Activated CD4-positive, alpha-beta T cell treated with anti-CD3 and anti-CD28 coated beads for 1 hour (primary cell): ENCODE measurements around the gene CA10.

Source experiments
- DNase-seq: peaks from one replicate; pipeline ENCODE4 v3.0.0-alpha.2; 2020

CA10 gene

DNA sequence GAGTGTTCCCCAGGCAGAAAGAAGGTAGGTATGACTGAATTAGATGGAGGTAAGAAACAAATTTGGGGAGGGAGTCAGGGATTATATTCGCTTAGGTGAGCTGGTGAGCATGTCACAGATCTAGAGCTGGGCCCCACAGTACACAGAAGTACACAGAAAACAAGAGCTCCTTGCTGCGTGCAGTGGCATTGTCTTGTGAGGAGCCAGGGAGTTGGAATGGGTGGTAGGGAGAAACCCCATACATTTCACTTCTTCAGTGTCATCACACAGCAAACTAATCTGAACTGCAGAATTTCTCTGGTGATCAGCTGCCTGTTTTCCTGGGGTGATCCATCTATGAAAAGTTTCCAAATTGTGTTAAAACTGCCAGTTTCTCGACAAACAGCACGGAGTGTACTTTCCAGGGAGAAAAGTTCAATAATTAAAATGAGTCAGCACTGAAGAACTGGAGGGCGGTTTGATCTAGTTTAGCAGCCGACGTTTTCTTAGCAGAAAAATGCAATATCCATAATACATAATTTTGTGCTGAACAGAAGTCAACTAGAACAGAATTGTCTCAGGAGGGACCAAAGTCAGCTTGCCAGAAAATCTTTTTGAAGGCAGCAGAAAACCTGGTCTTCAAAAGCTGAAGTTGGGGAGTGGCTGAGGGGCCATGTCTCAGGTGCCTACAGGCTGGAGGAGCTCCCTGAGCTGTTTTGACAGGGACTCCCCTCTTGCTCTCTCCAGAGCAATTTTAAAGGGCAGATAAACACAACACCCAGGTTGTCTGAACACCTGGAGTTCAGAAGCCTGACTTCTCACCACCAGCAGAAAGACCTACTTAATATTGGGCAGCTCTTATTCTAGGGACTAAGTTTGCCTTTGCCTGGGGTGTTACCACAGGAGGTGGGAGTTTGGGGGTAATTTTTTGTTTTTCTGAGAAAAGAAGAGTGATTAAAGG, 448.6 kb downstream of the CA10 start:
- DNase-seq = no peak

DNA sequence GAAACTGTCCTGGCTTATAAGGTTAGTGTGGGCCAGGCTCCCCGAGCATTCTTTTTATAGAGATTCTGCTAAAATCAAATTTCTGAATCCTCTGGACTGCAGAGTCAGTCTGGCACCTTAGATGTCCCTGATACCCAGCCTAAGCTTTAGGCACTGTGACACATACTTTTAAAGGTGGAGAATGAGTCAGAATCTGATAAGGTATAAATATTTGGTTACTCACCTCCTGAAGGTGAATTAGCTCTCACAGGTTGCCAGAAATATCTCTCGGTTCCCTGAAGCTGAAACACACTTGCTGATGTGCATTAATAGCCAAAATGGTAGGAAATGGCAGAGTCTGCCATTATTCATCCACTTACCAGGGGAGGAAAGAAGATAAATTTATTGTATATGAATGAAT, 451.3 kb downstream of the CA10 start:
- DNase-seq = no peak

DNA sequence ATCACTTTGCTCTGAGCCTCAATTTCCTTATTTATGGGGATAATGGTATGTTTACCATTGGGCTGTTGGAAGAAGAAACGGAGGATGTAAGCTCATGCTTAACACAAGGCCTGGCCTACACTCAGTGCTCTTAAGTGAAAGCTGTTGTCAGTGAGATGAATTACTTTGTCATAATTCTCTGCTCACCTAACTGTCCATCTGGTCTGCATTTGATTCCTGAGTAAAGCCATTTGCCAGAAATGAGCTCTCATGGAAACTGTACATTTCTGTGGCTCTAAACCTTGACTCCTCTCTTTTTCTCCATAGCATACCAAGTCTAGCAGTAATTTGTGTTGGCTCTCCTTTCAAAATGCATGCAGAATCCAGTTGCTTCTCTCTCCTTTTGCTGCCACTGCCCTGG, 452.4 kb downstream of the CA10 start:
- DNase-seq = no peak

GRCh38 chr17:51703361-51704341, 454.9 kb downstream of the CA10 start:
- DNase-seq = no peak

DNA sequence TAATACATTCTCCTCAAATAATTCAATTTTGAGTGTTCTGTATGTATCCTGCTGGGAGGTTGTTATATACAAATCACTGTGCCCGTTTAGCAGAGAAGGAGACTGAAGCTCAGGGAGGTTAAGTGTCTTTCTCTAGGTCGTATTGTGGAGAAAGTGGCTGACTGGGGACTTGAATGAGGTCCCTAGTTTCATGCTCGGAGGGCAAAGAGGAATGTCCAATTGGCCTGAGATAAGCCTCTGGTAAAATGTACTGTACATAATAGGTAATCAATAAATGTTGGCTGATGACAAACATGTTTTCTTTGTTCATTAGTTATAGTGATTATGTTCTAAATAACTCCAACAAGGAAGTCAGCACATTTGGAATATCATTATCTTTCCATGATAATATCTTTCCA, 455.6 kb downstream of the CA10 start:
- DNase-seq = no peak

GRCh38 chr17:51701501-51701900, 457.0 kb downstream of the CA10 start:
- no peak for DNase-seq

DNA sequence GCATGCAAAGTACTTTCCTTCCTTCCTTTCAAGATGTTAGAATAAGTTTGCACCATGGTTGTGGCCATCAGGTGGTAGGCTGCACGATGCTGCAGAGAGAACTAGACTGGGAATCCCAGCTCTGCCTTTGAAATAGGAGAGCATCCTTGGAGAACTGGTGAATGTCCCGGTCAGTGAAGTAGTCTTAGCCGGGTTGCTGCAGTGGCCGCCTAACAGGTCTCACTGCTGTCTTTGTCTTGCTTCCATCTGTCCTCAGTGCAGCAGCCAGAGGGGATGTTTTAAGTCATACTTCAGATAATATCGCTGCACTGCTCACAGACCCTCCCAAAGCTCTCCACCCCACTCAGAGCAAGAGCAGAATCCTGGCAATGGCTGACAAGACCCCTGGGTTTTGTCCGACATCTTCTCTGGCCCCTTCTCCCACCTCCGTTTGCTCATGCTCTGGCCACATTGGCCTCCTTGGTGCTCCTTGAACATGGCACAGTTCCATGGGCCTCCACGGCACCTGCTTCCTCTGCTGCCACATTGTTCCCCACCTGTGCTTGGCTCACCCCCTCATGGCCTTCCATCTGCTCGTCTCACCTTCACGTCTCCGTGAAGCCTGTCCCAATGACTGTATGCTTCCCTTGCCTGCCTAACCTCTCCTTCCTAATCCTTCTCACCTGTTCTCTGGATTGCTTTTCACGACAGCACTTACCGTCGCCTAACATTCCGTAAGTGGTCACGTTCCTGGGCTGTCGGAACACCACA, 458.3 kb downstream of the CA10 start:
- DNase-seq = no peak

GRCh38 chr17:51699303-51699702, 459.2 kb downstream of the CA10 start:
- DNase-seq = no peak

DNA sequence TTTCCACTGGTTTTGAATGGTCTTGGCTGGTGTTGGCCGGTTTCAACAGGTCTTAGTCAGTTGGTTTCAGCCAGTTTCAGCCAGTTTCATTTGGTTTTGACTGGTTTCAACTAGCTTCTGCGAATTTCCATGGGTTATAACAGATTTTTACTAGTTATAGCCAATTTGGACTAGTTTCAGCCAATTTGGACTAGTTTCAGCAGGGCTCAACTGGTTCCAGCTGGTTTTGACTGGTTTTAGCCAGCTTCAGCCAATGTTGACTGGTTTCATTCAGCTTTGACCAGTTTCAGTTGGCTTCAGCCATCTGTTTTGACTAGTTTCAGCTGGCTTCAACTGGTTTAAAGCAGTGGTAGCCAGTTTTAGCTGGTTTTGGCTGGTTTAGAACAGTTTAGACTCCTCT, 465.6 kb downstream of the CA10 start:
- no peak for DNase-seq

- DNase-seq = no peak
These were observed 470.6 kb downstream of the CA10 start for GRCh38 chr17:51687887-51688286.

DNA sequence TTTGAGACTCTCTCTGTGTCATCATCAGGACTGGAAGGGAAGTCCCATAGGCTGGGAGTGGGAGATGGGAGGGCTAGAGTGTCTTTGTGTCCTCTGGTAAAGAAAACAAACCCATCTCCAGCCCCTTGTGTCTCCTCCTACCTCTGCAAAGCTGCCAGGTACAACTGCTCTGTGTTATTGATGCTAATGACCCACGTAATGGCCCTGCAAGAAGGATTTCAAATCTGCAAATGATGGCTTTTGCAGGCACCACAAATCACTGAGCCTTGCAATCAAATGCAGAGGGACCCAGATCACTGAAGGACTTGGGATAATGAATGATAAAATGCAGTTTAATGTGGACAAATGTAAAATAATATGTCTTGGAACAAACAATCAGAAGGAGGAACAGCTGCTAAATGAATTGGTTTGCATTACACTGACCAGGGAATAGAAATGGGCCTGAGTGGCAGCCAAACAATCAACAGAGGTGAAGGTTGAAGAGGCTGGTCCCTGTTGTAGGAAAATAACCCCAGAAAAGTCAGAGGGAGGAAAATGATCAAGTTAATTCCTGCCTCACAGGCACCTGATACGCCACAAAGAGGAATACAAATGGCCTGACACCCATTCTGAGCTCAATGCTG, 473.1 kb downstream of the CA10 start:
- DNase-seq = no peak

- DNase-seq = no peak
These were observed 474.3 kb downstream of the CA10 start for GRCh38 chr17:51684214-51684613.

DNA sequence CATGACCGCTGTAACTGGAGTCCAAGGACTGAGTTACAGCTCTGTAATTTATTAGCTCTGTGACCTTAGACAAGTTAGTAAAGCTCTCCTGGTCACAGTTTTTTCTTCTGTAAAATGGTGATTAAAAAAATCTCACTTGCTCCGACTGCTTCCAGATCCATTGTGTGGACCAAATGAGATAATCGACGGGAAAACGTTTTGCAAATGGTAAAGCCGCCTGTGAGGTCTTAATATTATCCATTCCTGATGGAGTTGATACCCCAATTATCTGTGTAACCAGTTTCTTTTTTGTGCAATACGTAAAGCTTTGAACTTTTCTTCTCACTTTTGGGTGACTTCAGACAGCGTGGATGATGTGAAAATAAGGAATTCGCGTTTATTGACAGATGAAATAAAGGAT, 475.2 kb downstream of the CA10 start:
- DNase-seq = no peak

DNA sequence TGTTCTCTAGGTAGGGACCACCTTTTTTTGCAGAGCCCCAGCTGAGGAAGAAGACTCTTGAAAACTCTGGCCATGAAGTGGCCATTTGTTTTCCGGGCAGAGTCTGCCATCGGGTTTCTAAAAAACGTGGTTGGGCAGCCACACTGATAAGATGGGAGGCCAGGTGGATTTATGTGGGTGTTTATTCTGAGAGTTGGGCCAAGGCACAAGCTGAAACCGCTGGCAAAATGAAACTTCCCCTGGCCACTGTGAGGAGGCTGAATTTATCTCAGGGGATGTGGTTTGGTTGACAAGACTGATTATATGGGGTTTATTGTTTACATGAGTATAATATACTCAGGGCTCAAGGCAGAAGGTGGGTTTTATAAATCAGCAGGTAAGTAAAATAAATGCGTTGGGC, 476.4 kb downstream of the CA10 start:
- no peak for DNase-seq

GRCh38 chr17:51677875-51678274, 480.6 kb downstream of the CA10 start:
- DNase-seq = no peak

- no peak for DNase-seq
These were observed 481.6 kb downstream of the CA10 start for GRCh38 chr17:51676691-51677487.

DNA sequence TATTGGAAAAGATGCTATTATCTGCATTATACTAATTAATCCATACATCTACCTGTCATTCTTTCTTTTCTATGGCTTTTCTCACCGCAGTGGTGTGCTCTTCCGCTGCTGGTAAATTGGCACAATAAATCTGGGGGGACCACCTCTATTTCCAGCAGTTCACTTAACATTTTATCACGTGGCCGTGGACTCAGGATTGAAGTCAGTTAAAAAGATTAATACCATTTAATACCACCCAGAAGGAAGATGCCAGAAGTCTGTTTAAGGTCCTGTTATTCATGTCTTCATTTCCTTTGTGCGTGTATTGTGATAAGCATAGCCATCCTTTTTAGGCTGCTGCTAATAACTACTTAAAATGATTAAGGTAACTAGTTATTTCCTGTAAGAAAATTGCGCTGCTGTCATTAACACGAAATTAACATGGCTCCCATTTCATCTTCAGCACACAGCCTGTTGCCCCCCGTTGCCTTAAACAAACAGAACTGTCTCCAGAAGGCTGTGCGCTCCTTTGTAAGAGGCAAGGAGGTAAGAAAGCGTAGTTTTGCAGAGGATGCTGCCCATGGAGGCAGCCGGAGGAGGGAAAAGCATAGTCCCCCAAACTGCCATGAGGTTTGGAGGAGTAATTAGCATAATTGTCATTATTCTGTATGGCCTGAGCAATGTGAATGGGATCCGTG, 483.8 kb downstream of the CA10 start:
- no peak for DNase-seq

DNA sequence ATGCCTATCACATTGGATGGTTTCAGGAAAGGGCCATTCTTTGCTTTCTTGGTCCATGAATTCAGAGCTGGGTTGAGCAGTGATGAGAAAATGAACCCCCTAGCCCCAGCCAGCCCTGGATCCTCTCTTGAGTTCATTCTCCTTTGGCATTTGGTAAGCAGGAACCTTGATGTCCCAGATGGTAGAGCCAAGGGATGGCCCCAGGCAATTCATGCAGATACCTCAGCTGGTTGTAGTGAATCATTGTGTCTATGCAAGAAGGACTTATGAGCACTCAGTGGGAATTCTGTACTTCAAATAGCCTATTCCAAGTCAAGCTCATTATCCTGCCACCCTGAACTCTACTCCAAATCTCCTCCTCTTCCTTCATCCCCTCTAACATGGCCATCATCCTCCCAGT, 485.4 kb downstream of the CA10 start:
- DNase-seq = no peak

DNA sequence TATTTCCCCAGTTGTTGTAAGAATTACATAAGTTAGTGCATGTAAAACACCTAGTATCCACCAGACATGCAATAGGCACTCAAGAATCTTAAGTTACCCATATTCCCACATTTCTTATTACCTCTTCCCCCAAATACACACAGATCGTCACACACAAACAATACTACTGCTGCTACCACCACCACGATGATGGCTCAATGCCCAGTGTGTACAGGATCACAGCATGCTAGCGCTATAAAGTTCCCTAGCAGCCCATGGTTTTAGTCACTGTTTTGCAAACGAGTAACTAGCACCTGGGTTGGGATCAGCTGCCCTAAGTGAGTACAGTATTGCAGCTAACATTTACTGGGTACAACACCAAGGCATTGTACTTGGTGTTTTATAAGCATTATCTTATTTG, 486.4 kb downstream of the CA10 start:
- DNase-seq = no peak

GRCh38 chr17:51670899-51671298, 487.6 kb downstream of the CA10 start:
- no peak for DNase-seq

- no peak for DNase-seq
These were observed 489.6 kb downstream of the CA10 start for GRCh38 chr17:51668963-51669246.
